Body of pancreas (tissue), 4 donors: Measurements from ENCODE around the gene RASGEF1C. TPM values are rescaled to one million over a fixed set of nuclear protein-coding genes. Genes with fewer than 3 reads are reported as not detected.
A peak's percentile ranks its signal among the peaks of the same experiment; 100 is the strongest.

Source experiments
- ATAC-seq: fragments of 150-250 bp; one replicate; pipeline ENCODE4 v1.9.1; 2016
- DNase-seq, 4 donors: peaks; one replicate each; pipeline ENCODE4 v3.0.0-alpha.2; 2019
- H3K27ac ChIP-seq, 4 donors: fragments of 200-600 bp; sonication (generic); 1 replicate in 3 of 4; 2 replicates in 1 of 4; pipeline versions ENCODE4 v1.5.1 to v1.6.1; 2016 to 2019; ENCODE audit warnings: mild to moderate bottlenecking in 1 of 4, mixed read lengths in 1 of 4, moderate library complexity in 1 of 4
- H3K27me3 ChIP-seq, 2 donors: fragments of 200-600 bp; sonication (generic); one replicate each; pipeline ENCODE4 v1.6.0; 2016; ENCODE audit warnings: mild to moderate bottlenecking in 1 of 2
- H3K36me3 ChIP-seq, 2 donors: fragments of 200-600 bp; sonication (generic); replicated peaks in 1 of 2; 2 replicates each; pipeline ENCODE4 v1.5.1; 2016; ENCODE audit warnings: low read depth in 2 of 2; ENCODE audit not compliant: insufficient read depth in 1 of 2
- H3K4me1 ChIP-seq: fragments of 200-600 bp; sonication (generic); one replicate; pipeline ENCODE4 v1.6.0; 2016
- H3K4me3 ChIP-seq, 2 donors: fragments of 200-600 bp; sonication (generic); 1 replicate in 1 of 2; 2 replicates in 1 of 2; pipeline ENCODE4 v1.5.1; 2016 to 2019
- H3K9me3 ChIP-seq, 3 donors: fragments of 200-600 bp; sonication (generic); 1 replicate in 2 of 3; 2 replicates in 1 of 3; pipeline ENCODE4 v1.5.1; 2016
- CTCF ChIP-seq, 7 experiments: fragments of 450-650 bp in 4 of 7; fragments of 200-600 bp in 3 of 7; sonication (generic) in 3 of 7; IDR thresholded peaks; one replicate each; pipeline ENCODE4 v1.5.1; 2016 to 2019; ENCODE audit warnings: antibody characterized with exemption in 7 of 7
- POLR2A ChIP-seq, 3 donors: fragments of 450-650 bp; IDR thresholded peaks; one replicate each; pipeline ENCODE4 v1.6.1; 2016; ENCODE audit warnings: antibody characterized with exemption in 3 of 3, mild to moderate bottlenecking in 2 of 3
- WGBS, 2 donors: methylation state at CpG; one replicate each; pipeline ENCODE4 v1.1.5; 2017; 5-methylcytosine and 5-hydroxymethylcytosine counted together
- intact Hi-C: fragments of 100-400 bp; cut with DNase I; formaldehyde crosslinking; loops from one replicate; pipeline ENCODE4 v1.15.1; 2023
- total RNA-seq, 2 donors: library from RNA; depleted of rRNA; stranded (reverse); fragments of >200 nt; gene quantifications; one replicate each; pipeline ENCODE4 v1.1.0, GENCODE V29; 2016

The RASGEF1C gene
- total RNA-seq, 2 donors from 2014 or later: not detected

- no peaks in the 10 kb centered on the region for H3K27me3 ChIP-seq
- ATAC-seq (peak; percentile 31), DNase-seq (peak in 3 of 4 donors; percentile 43 to 49 (median 46))
- H3K36me3 ChIP-seq: no peaks in the 10 kb centered on the region
- peaks cover 38% of the 10 kb centered on the region for H3K4me1 ChIP-seq
- H3K9me3 ChIP-seq: no peaks in the 10 kb centered on the region
- peak overlapping the region; percentile 55 to 77 for H3K4me3 ChIP-seq
- intact Hi-C loops: no loop called here
- WGBS, 2 donors: 1 to 3% methylated on average over 16 to 48 of the region's 48 CpGs
- no peak for TF ChIP-seq CTCF (IDR thresholded peaks at IDR 0.05)
- TF ChIP-seq POLR2A (IDR thresholded peaks at IDR 0.05): no peak
- peak overlapping the region; percentile 92 to 97 (median 97) for H3K27ac ChIP-seq
Observed at GRCh38 chr5:180070756-180071530, 138.1 kb downstream of the RASGEF1C start.

DNA sequence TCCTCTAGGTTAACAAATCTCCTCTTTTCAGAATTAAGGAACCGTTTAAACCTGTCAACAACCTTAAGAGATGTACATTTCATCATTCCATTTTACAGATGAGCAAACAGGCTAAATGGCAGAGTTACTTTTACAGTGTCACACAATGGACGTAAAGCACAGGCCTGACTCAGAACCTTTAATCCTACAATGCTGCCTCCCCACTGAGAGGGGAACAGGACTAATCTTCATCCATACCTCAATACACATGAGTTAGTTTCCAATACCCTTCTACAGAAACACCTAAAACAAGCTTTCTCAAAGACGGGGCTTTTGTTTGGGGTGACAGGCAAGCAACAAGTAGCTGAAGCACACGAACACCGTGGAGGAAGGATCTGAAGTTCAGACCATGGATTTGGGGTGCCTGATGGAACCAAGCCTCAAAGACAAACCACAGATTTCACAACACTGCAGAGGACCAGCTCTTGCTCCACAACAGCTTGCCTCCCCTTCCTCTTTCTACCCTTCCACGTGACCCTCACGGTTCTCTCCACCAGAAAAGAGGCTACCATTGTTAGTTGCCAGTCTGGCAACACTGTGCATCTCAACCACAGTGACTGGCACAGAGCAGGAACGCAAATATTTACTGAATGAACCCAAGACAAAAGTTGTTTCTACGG lies 139.3 kb downstream of the RASGEF1C start:
- Histone ChIP-seq H3K9me3 (no peaks in the 10 kb centered on the region), H3K4me3 (no peak overlapping the region), H3K27ac (peak overlapping the region; percentile 8 to 97 (median 97)), H3K27me3 (no peaks in the 10 kb centered on the region), H3K36me3 (no peaks in the 10 kb centered on the region), H3K4me1 (peaks cover 38% of the 10 kb centered on the region)
- WGBS, 2 donors: 35 to 48% methylated on average over 9 of the region's 9 CpGs
- ATAC-seq (no peak), DNase-seq (peak in 1 of 4 donors; percentile 73)
- TF ChIP-seq CTCF (IDR thresholded peaks at IDR 0.05) (no peak), POLR2A (IDR thresholded peaks at IDR 0.05) (peak in 2 of 3 donors; percentile 14 to 57)
- intact Hi-C loops: no loop called here

DNA sequence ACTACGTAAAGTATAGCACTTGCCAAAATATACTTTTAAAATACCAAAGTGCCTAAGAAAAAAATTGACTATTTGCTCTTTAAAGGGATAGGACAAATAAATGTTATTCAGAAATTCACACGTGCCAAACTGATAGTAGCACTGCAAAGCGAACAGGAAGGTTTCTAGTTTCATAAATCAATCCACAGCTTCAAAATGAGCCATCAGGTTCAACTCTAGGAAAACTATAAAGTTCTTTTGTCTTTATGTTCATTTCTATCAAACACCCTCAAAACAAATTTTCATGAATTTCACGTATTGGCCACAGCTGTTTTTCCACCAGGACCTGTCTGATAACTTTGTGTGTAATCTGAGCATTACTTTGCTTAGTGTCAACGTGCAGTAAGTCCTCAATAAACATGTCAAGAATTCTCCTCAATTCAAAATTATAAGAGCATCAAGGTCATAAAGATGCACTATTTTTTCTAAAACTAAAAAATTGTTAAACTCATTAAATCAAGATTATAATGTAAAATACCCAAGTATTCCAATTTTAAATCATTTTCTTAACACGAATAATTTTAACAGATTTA lies 140.4 kb downstream of the RASGEF1C start:
- WGBS, 2 donors: 16 to 21% methylated on average over 6 of the region's 6 CpGs
- Histone ChIP-seq H3K9me3 (no peaks in the 10 kb centered on the region), H3K27ac (peak overlapping the region in 2 of 4 donors; percentile 15 to 97), H3K27me3 (no peaks in the 10 kb centered on the region), H3K4me3 (no peak overlapping the region), H3K36me3 (no peaks in the 10 kb centered on the region), H3K4me1 (peaks cover 38% of the 10 kb centered on the region)
- intact Hi-C loops: no loop called here
- TF ChIP-seq CTCF (IDR thresholded peaks at IDR 0.05) (no peak), POLR2A (IDR thresholded peaks at IDR 0.05) (no peak)
- ATAC-seq (no peak), DNase-seq (no peak)

DNA sequence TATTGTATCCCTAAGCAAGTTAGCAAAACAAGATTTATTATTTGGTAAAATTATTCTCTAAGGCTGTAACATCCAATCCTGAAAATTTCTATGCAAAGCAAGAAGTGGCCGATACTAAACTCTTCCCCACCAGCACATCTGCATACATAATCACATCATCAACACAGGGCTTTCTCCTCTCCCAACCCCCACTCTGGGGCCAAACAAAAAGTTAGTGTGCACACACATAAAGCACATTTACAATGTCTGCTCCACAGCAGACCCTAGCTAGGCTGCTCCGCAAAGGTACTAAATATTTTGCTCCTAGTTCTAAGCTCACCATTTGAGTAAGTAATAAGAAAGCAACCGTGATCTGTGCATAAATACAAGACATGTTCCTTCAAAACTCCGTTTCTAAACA lies 141.0 kb downstream of the RASGEF1C start:
- DNase-seq: no peak
- no peak for TF ChIP-seq CTCF (IDR thresholded peaks at IDR 0.05)
- no peak for TF ChIP-seq POLR2A (IDR thresholded peaks at IDR 0.05)
- Histone ChIP-seq H3K9me3 (no peaks in the 10 kb centered on the region), H3K36me3 (no peaks in the 10 kb centered on the region), H3K27ac (peak overlapping the region in 1 of 4 donors; percentile 15), H3K4me1 (peaks cover 38% of the 10 kb centered on the region), H3K4me3 (no peak overlapping the region), H3K27me3 (no peaks in the 10 kb centered on the region)
- intact Hi-C loops: no loop called here
- no peak for ATAC-seq
- 52 to 55% methylated on average over 4 of the region's 4 CpGs for WGBS, 2 donors
